GM21723 (cell line): ENCODE measurements around the gene C1orf87.

Experiments used
- ATAC-seq: cut with Tn5 transposase; IDR thresholded peaks from one replicate; pipeline ENCODE4 v1.9.1; 2021; ENCODE audit warnings: mild to moderate bottlenecking, moderate library complexity; ENCODE audit not compliant: unreplicated experiment

Gene C1orf87

DNA sequence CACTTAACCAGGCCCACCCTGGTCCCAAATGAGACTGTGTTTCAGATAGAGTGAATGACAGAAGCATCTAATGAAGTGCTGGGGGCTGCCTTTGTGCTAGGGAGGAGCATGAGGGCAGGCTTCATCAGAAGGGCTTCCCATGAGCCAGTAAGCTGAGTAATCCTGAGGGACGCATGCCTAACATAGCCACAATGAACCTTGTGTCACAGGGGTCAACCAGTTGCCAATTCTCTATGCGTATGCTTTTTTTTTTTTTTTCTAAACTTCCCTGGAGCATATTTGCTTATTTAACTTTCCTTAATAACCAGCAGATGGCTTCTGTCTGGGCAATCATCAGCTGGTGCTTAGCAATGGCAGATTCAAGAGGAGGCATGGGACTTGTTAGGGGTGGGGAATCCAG is 121.5 kb downstream of the C1orf87 start:
- ATAC-seq, result no peak

DNA sequence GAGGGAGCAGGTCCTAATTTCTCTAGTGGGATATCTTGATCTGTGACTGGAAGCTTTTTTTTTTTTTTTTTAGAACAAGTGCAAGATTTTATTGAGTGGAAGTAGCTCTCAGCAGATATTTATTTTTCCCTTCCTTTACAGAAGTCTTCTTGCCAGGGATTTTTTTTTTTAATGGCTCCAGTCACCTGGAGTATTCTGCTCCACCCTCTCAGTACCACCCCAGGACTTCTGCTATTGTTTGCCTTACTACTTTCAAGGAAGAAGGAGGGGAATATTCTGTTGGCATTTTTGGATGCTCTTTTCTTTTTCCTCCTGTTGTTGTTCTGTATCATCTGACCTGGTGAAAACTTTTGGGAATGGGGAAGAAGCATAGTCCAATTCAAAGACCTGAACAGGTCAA is 123.9 kb downstream of the C1orf87 start:
- no peak for ATAC-seq

DNA sequence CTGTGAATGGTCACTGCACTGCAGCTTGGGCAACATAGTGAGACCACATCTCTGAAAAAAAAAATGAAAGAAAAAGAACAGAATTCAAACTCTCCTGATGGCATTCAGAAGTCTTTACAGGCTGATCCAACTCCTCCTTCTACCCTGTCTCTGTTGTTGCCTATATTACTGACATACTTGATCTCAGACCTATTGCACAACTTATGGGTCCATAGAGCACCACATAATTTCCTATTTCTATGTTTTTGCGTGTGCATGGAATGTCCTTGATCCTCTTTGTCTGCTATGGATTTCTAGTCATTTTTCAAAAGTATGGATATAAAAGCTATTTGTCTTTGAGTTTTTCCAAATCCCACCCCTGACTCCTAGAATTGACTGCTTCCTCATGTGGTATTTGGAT is 124.6 kb downstream of the C1orf87 start:
- ATAC-seq, result no peak

DNA sequence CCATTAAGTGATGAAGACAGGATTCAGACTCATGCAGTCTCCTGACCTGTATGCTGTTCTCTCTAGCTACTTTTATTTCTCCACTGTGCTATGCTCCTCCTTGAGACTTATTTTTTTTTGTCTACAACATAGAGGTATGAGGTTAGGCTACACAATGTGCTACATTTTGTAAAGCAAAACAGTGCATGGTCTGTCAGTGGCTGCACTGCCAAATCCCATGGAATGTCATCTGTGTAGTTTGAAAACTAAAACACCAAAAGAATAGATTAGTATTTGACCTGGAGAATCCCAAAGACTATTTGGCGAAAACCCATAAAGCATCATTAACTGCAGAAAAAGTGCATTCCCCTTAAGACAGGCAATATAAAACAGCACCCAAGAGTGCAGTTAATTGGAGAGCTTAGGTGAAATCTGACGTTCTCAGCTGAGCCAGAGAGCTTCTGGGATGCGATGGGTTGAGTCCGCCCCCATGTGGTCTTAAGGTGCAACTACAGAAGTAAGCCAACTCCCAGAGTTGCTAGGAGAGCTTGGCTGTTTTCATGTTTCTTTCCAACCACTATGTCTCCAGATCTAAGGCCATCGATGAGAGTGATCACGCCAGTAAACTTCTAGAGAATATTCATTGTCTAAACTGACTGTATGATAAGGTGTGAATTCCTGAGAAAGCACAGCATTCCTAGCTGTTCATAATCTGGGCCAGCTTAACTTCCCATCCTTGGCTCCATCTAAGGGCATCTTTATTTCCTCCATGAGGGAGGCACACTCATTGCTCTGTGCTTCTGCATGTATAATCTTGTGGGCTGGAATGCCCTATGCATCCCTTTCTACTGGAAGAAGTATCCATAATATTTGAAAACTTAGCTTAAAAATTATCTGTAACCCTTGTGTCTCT is 126.3 kb downstream of the C1orf87 start:
- ATAC-seq, result peak; percentile 94

DNA sequence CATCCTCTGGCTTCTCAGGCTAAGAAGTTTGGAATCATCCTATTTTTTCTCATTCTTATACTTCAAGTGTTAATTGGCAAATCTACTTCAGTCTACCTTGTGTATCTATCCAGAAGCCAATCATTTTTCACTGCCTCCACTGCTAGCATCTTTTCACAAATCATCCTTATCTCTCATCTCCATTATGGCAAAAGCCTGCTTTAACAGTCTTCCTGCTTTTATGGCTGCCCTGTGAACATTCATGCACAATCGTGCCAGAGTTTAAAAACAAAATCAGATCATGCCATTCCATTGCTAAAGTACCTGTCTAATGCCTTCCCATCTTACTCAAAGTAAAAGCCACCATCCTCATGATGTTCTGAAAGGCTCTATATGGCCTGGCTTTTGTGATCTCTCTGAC is 127.8 kb downstream of the C1orf87 start:
- no peak for ATAC-seq
